Measurements from ENCODE around the gene FHOD3. TPM values are rescaled to one million over a fixed set of nuclear protein-coding genes. Genes with fewer than 3 reads are reported as not detected.

The FHOD3 gene
- total and polyA plus RNA-seq, 10 donors, result 1.2 to 2.7 (median 1.9) TPM

- intact Hi-C loops (cut with DNase I; ENCODE audit: low total_unique reads), result no loop called here
- H3K27ac ChIP-seq, result no peak overlapping the region
- TF ChIP-seq POLR2A (IDR thresholded peaks at IDR 0.05) (no peak), CTCF (IDR thresholded peaks at IDR 0.05 in 8 of 11, conservative IDR thresholded peaks at IDR 0.05 in 3 of 11) (no peak), POLR2AphosphoS5 (IDR thresholded peaks at IDR 0.05) (no peak)
- H3K9me3 ChIP-seq, result peaks cover 0 to 5% (median 0%) of the 10 kb centered on the region in 8 donors
- no peaks in the 10 kb centered on the region for H3K27me3 ChIP-seq (replicated peaks in 1 of 7)
- 95 to 97% (median 96%) methylated on average over 4 of the region's 4 CpGs for WGBS, 5 donors
- H3K36me3 ChIP-seq, result peaks cover 5 to 98% (median 50%) of the 10 kb centered on the region in 6 donors
- H3K4me3 ChIP-seq, result no peak overlapping the region
- H3K4me1 ChIP-seq, result no peaks in the 10 kb centered on the region
- no peak for DNase-seq
These were observed 495.2 kb downstream of the FHOD3 start for GRCh38 chr18:36792634-36793283.

GRCh38 chr18:36798738-36799473, 501.4 kb downstream of the FHOD3 start:
- H3K9me3 ChIP-seq, result no peaks in the 10 kb centered on the region
- WGBS, 5 donors, result 93 to 99% (median 96%) methylated on average over 3 of the region's 3 CpGs
- H3K4me1 ChIP-seq, result no peaks in the 10 kb centered on the region
- no peak overlapping the region for H3K27ac ChIP-seq
- no peak overlapping the region for H3K4me3 ChIP-seq
- no peak for TF ChIP-seq CTCF (IDR thresholded peaks at IDR 0.05 in 8 of 11, conservative IDR thresholded peaks at IDR 0.05 in 3 of 11)
- no peak for TF ChIP-seq POLR2A (IDR thresholded peaks at IDR 0.05)
- TF ChIP-seq POLR2AphosphoS5 (IDR thresholded peaks at IDR 0.05), result no peak
- H3K36me3 ChIP-seq, result peaks cover 3 to 100% (median 68%) of the 10 kb centered on the region in 6 donors
- intact Hi-C loops (cut with DNase I; ENCODE audit: low total_unique reads), result no loop called here
- no peaks in the 10 kb centered on the region for H3K27me3 ChIP-seq (replicated peaks in 1 of 7)
- DNase-seq, result no peak

DNA sequence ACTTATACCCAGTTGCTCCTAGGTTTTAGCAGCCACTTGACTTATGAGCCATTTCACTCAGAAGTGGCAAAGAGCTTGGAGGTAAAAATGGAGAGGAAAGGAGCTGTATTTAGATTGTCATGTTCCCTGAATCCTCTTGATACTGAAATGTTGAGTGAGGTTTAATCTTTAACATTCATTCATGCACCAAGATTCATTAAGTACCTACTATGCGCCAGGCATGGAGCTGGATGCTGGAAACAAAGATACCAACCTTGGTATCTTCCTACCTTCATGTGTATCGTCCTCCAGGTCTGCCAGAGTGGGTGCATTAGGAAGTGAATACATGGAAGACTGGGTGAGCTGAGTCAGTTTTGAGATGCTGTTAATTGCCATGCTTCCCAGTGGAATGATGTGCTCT, 507.6 kb downstream of the FHOD3 start:
- no peak overlapping the region for H3K27ac ChIP-seq
- no peak for DNase-seq
- no peaks in the 10 kb centered on the region for H3K9me3 ChIP-seq
- no peak overlapping the region for H3K4me3 ChIP-seq
- intact Hi-C loops (cut with DNase I; ENCODE audit: low total_unique reads), result no loop called here
- TF ChIP-seq POLR2AphosphoS5 (IDR thresholded peaks at IDR 0.05), result no peak
- TF ChIP-seq POLR2A (IDR thresholded peaks at IDR 0.05), result no peak
- TF ChIP-seq CTCF (IDR thresholded peaks at IDR 0.05 in 8 of 11, conservative IDR thresholded peaks at IDR 0.05 in 3 of 11), result no peak
- H3K27me3 ChIP-seq (replicated peaks in 1 of 7), result no peaks in the 10 kb centered on the region
- peaks cover 5 to 84% (median 53%) of the 10 kb centered on the region in 6 donors for H3K36me3 ChIP-seq
- peaks cover 0 to 6% (median 4%) of the 10 kb centered on the region in 6 donors for H3K4me1 ChIP-seq
- 95 to 99% (median 98%) methylated on average over 2 of the region's 2 CpGs for WGBS, 5 donors

DNA sequence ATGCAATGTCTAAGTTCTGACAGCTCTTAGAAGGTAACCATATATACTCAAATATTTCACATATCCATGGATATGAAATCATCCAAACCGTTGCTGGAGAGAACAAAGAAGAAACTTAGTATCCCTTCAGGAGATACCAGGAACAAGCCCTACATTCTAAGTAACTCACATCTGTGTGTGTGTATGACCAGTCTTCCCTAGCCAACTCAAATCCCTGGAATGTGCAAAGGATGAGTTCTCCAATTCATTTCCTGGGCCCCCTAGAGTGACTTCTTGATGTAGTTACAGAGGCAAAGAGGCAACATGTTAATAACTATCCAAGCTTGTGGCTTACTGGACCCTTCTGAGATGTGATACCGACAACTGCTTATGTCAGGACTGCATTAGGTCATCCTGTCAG, 511.2 kb downstream of the FHOD3 start:
- Histone ChIP-seq H3K27ac (no peak overlapping the region), H3K4me3 (no peak overlapping the region), H3K9me3 (no peaks in the 10 kb centered on the region), H3K36me3 (peaks cover 5 to 82% (median 33%) of the 10 kb centered on the region in 6 donors), H3K27me3 (replicated peaks in 1 of 7) (no peaks in the 10 kb centered on the region), H3K4me1 (peaks cover 0 to 16% (median 7%) of the 10 kb centered on the region in 6 donors)
- intact Hi-C loops (cut with DNase I; ENCODE audit: low total_unique reads), result no loop called here
- TF ChIP-seq POLR2AphosphoS5 (IDR thresholded peaks at IDR 0.05) (no peak), POLR2A (IDR thresholded peaks at IDR 0.05) (no peak), CTCF (IDR thresholded peaks at IDR 0.05 in 8 of 11, conservative IDR thresholded peaks at IDR 0.05 in 3 of 11) (no peak)
- 92 to 97% (median 95%) methylated on average over 2 of the region's 2 CpGs for WGBS, 5 donors
- DNase-seq, result no peak

All from spleen (tissue), 11 donors.